ENCODE results near the gene ATG101. TPM values are rescaled to one million over a fixed set of nuclear protein-coding genes. Genes with fewer than 3 reads are reported as not detected.

Gene ATG101
- total and polyA plus RNA-seq, 2 of the 8 experiments (the other 6 are each of a cell fraction or from before 2014, with no cell fraction given), result 49.8 to 55.9 TPM

- TF ChIP-seq, protein P1, sequence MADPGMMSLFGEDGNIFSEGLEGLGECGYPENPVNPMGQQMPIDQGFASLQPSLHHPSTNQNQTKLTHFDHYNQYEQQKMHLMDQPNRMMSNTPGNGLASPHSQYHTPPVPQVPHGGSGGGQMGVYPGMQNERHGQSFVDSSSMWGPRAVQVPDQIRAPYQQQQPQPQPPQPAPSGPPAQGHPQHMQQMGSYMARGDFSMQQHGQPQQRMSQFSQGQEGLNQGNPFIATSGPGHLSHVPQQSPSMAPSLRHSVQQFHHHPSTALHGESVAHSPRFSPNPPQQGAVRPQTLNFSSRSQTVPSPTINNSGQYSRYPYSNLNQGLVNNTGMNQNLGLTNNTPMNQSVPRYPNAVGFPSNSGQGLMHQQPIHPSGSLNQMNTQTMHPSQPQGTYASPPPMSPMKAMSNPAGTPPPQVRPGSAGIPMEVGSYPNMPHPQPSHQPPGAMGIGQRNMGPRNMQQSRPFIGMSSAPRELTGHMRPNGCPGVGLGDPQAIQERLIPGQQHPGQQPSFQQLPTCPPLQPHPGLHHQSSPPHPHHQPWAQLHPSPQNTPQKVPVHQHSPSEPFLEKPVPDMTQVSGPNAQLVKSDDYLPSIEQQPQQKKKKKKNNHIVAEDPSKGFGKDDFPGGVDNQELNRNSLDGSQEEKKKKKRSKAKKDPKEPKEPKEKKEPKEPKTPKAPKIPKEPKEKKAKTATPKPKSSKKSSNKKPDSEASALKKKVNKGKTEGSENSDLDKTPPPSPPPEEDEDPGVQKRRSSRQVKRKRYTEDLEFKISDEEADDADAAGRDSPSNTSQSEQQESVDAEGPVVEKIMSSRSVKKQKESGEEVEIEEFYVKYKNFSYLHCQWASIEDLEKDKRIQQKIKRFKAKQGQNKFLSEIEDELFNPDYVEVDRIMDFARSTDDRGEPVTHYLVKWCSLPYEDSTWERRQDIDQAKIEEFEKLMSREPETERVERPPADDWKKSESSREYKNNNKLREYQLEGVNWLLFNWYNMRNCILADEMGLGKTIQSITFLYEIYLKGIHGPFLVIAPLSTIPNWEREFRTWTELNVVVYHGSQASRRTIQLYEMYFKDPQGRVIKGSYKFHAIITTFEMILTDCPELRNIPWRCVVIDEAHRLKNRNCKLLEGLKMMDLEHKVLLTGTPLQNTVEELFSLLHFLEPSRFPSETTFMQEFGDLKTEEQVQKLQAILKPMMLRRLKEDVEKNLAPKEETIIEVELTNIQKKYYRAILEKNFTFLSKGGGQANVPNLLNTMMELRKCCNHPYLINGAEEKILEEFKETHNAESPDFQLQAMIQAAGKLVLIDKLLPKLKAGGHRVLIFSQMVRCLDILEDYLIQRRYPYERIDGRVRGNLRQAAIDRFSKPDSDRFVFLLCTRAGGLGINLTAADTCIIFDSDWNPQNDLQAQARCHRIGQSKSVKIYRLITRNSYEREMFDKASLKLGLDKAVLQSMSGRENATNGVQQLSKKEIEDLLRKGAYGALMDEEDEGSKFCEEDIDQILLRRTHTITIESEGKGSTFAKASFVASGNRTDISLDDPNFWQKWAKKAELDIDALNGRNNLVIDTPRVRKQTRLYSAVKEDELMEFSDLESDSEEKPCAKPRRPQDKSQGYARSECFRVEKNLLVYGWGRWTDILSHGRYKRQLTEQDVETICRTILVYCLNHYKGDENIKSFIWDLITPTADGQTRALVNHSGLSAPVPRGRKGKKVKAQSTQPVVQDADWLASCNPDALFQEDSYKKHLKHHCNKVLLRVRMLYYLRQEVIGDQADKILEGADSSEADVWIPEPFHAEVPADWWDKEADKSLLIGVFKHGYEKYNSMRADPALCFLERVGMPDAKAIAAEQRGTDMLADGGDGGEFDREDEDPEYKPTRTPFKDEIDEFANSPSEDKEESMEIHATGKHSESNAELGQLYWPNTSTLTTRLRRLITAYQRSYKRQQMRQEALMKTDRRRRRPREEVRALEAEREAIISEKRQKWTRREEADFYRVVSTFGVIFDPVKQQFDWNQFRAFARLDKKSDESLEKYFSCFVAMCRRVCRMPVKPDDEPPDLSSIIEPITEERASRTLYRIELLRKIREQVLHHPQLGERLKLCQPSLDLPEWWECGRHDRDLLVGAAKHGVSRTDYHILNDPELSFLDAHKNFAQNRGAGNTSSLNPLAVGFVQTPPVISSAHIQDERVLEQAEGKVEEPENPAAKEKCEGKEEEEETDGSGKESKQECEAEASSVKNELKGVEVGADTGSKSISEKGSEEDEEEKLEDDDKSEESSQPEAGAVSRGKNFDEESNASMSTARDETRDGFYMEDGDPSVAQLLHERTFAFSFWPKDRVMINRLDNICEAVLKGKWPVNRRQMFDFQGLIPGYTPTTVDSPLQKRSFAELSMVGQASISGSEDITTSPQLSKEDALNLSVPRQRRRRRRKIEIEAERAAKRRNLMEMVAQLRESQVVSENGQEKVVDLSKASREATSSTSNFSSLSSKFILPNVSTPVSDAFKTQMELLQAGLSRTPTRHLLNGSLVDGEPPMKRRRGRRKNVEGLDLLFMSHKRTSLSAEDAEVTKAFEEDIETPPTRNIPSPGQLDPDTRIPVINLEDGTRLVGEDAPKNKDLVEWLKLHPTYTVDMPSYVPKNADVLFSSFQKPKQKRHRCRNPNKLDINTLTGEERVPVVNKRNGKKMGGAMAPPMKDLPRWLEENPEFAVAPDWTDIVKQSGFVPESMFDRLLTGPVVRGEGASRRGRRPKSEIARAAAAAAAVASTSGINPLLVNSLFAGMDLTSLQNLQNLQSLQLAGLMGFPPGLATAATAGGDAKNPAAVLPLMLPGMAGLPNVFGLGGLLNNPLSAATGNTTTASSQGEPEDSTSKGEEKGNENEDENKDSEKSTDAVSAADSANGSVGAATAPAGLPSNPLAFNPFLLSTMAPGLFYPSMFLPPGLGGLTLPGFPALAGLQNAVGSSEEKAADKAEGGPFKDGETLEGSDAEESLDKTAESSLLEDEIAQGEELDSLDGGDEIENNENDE (IDR thresholded peaks at IDR 0.05; ENCODE audit: insufficient replicate concordance, low read length), result no peak
- TF ChIP-seq RXRA (IDR thresholded peaks at IDR 0.05; ENCODE audit: insufficient read depth, low read depth, low read length) (no peak), TCF12 (IDR thresholded peaks at IDR 0.05; ENCODE audit: low read depth, low read length) (peak; percentile 84), SP1 (IDR thresholded peaks at IDR 0.05; ENCODE audit: low read depth, low read length) (no peak), RAD21 (IDR thresholded peaks at IDR 0.05 in 1 of 2, conservative IDR thresholded peaks at IDR 0.05 in 1 of 2; ENCODE audit: low read depth in 2 of 2, low read length in 2 of 2) (peak; percentile 60 to 74), CTBP2 (IDR thresholded peaks at IDR 0.05; ENCODE audit: borderline replicate concordance, insufficient read depth, insufficient read length, low read length) (no peak), CREB1 (IDR thresholded peaks at IDR 0.05) (peak; percentile 34; the same call in 1 of the 2 replicates), EP300 (IDR thresholded peaks at IDR 0.05; ENCODE audit: borderline replicate concordance in 1 of 2, low read depth in 2 of 2, low read length in 2 of 2) (0 out of 3 replicates have a peak, but pooled peaks of 1 of the 2 experiments have one; percentile 28)
Observed at GRCh38 chr12:52121824-52122539, 52.2 kb downstream of the ATG101 start (continued).

All from H1 (cell line).